ENCODE results near the gene SLCO4A1.
A peak's percentile ranks its signal among the peaks of the same experiment; 100 is the strongest.

SLCO4A1 gene

GRCh38 chr20:62618611-62619529 lies 23.4 kb upstream of the SLCO4A1 start:
- no peaks in the 10 kb centered on the region for H3K9me3 Mint-ChIP-seq
- no peak overlapping the region for H3K27ac Mint-ChIP-seq
- no peak for DNase-seq
- H3K27me3 Mint-ChIP-seq (ENCODE audit: low read depth, poor library complexity), result peaks cover 22% of the 10 kb centered on the region
- no peak overlapping the region for H3K4me3 Mint-ChIP-seq
- no peaks in the 10 kb centered on the region for H3K36me3 Mint-ChIP-seq (ENCODE audit: low read depth)
- TF ChIP-seq CTCF (IDR thresholded peaks at IDR 0.05), result no peak
- H3K4me1 Mint-ChIP-seq, result peaks cover 36% of the 10 kb centered on the region

GRCh38 chr20:62620625-62621024 lies 21.7 kb upstream of the SLCO4A1 start:
- H3K4me3 Mint-ChIP-seq, result no peak overlapping the region
- H3K27me3 Mint-ChIP-seq (ENCODE audit: low read depth, poor library complexity), result peaks cover 18% of the 10 kb centered on the region
- H3K27ac Mint-ChIP-seq, result no peak overlapping the region
- no peak for TF ChIP-seq CTCF (IDR thresholded peaks at IDR 0.05)
- no peak for DNase-seq
- peaks cover 45% of the 10 kb centered on the region for H3K4me1 Mint-ChIP-seq
- H3K9me3 Mint-ChIP-seq, result no peaks in the 10 kb centered on the region
- no peaks in the 10 kb centered on the region for H3K36me3 Mint-ChIP-seq (ENCODE audit: low read depth)

- Mint-ChIP-seq H3K4me1 (peaks cover 45% of the 10 kb centered on the region), H3K36me3 (ENCODE audit: low read depth) (no peaks in the 10 kb centered on the region), H3K27ac (no peak overlapping the region), H3K9me3 (no peaks in the 10 kb centered on the region), H3K27me3 (ENCODE audit: low read depth, poor library complexity) (peaks cover 14% of the 10 kb centered on the region), H3K4me3 (no peak overlapping the region)
- no peak for TF ChIP-seq CTCF (IDR thresholded peaks at IDR 0.05)
- DNase-seq, result no peak
Measured at GRCh38 chr20:62621251-62622110, 20.8 kb upstream of the SLCO4A1 start.

- Mint-ChIP-seq H3K4me1 (peaks cover 40% of the 10 kb centered on the region), H3K9me3 (no peaks in the 10 kb centered on the region), H3K36me3 (ENCODE audit: low read depth) (no peaks in the 10 kb centered on the region), H3K27ac (no peak overlapping the region), H3K4me3 (no peak overlapping the region), H3K27me3 (ENCODE audit: low read depth, poor library complexity) (peaks cover 11% of the 10 kb centered on the region)
- no peak for DNase-seq
- TF ChIP-seq CTCF (IDR thresholded peaks at IDR 0.05), result no peak
Measured at GRCh38 chr20:62622178-62622876, 20.0 kb upstream of the SLCO4A1 start.

- Mint-ChIP-seq H3K4me3 (peak overlapping the region; percentile 49), H3K27me3 (ENCODE audit: low read depth, poor library complexity) (peaks cover 11% of the 10 kb centered on the region), H3K36me3 (ENCODE audit: low read depth) (no peaks in the 10 kb centered on the region), H3K27ac (no peak overlapping the region), H3K9me3 (no peaks in the 10 kb centered on the region), H3K4me1 (peaks cover 40% of the 10 kb centered on the region)
- TF ChIP-seq CTCF (IDR thresholded peaks at IDR 0.05), result no peak
- DNase-seq, result no peak
Measured at GRCh38 chr20:62622877-62623487, 19.3 kb upstream of the SLCO4A1 start.
